HEK293 (cell line): ENCODE results near the gene REG3G.
"Not testable (repeated sequence)": the region's sequence is repeated elsewhere in the genome, so short reads cannot be mapped to it uniquely, and the experiment has no call there.

Experiments
- CTCF ChIA-PET: fragments of 350-600 bp; formaldehyde crosslinking; extraction: SDS; loops from one replicate; lab custom pipeline; 2021; ENCODE audit warnings: antibody characterized with exemption; lab: Yijun Ruan, JAX
- POLR2A ChIA-PET: fragments of 300-600 bp; formaldehyde crosslinking; extraction: SDS; loops from one replicate; lab custom pipeline; 2020; ENCODE audit warnings: antibody characterized with exemption, inconsistent platforms; lab: Yijun Ruan, JAX
- H3K27ac ChIP-seq: fragments of 200-500 bp; sonication (Bioruptor generic); 2 replicates; pipeline ENCODE4 v1.5.1; 2014; ENCODE audit warnings: low read depth, low read length, control low read depth, inconsistent platforms; ENCODE audit errors: extremely low read depth
- H3K36me3 ChIP-seq, 2 experiments: fragments of 200-500 bp in 1 of 2; sonication (Bioruptor generic) in 1 of 2; 1 replicate in 1 of 2; 2 replicates in 1 of 2; pipeline ENCODE4 v1.5.1; 2014 to 2017; ENCODE audit warnings: inconsistent platforms in 2 of 2, low read length in 2 of 2; ENCODE audit not compliant: control insufficient read depth in 2 of 2, insufficient read depth in 1 of 2
- H3K4me1 ChIP-seq: fragments of 200-500 bp; sonication (Bioruptor generic); 2 replicates; pipeline ENCODE4 v1.5.1; 2014; ENCODE audit warnings: mild to moderate bottlenecking, low read length, inconsistent platforms; ENCODE audit not compliant: control insufficient read depth, insufficient read depth
- H3K4me3 ChIP-seq: 2 replicates; pipeline ENCODE4 v1.5.1; 2011; ENCODE audit warnings: low read depth, mild to moderate bottlenecking, control low read depth, low read length, moderate library complexity
- H3K9me3 ChIP-seq: fragments of 200-500 bp; sonication (Bioruptor generic); 2 replicates; pipeline ENCODE4 v1.5.1; 2014; ENCODE audit warnings: low read depth, low read length, inconsistent platforms; ENCODE audit not compliant: control insufficient read depth, insufficient read depth
- OVOL3 ChIP-seq: fragments of 450-650 bp; formaldehyde crosslinking; IDR thresholded peaks from 2 replicates; pipeline ENCODE4 v1.5.1; 2016; ENCODE audit warnings: missing biosample characterization, missing genetic modification characterization
- SCRT1 ChIP-seq: fragments of 450-650 bp; formaldehyde crosslinking; IDR thresholded peaks from 2 replicates; pipeline ENCODE4 v1.5.1; 2016; ENCODE audit warnings: missing biosample characterization, missing genetic modification characterization, borderline replicate concordance
- SP7 ChIP-seq: fragments of 450-650 bp; formaldehyde crosslinking; IDR thresholded peaks from 2 replicates; pipeline ENCODE4 v1.5.1; 2016; ENCODE audit warnings: missing biosample characterization, missing genetic modification characterization
- TCF7L2 ChIP-seq: IDR thresholded peaks from 2 replicates; pipeline ENCODE4 v1.6.1; 2011; ENCODE audit warnings: low read depth, mild to moderate bottlenecking, inconsistent platforms, low read length, moderate library complexity, borderline replicate concordance
- ZBTB21 ChIP-seq: fragments of 450-650 bp; formaldehyde crosslinking; IDR thresholded peaks from 2 replicates; pipeline ENCODE4 v1.5.1; 2017; ENCODE audit warnings: missing biosample characterization, missing genetic modification characterization
- ZIC2 ChIP-seq: fragments of 450-650 bp; formaldehyde crosslinking; IDR thresholded peaks from 2 replicates; pipeline ENCODE4 v1.5.1; 2016; ENCODE audit warnings: missing biosample characterization, missing genetic modification characterization
- ZNF10 ChIP-seq: fragments of 450-650 bp; formaldehyde crosslinking; IDR thresholded peaks from 2 replicates; pipeline ENCODE4 v1.5.1; 2017; ENCODE audit warnings: missing biosample characterization, missing genetic modification characterization
- ZNF138 ChIP-seq: fragments of 450-650 bp; formaldehyde crosslinking; IDR thresholded peaks from 2 replicates; pipeline ENCODE4 v1.5.1; 2016; ENCODE audit warnings: missing biosample characterization, missing genetic modification characterization, borderline replicate concordance
- ZNF16 ChIP-seq: fragments of 450-650 bp; formaldehyde crosslinking; IDR thresholded peaks from 2 replicates; pipeline ENCODE4 v1.5.1; 2016; ENCODE audit warnings: low read depth, missing biosample characterization, missing genetic modification characterization
- ZNF169 ChIP-seq: fragments of 450-650 bp; formaldehyde crosslinking; IDR thresholded peaks from 2 replicates; pipeline ENCODE4 v1.5.1; 2016; ENCODE audit warnings: missing biosample characterization, missing genetic modification characterization
- ZNF175 ChIP-seq: fragments of 450-650 bp; formaldehyde crosslinking; IDR thresholded peaks from 2 replicates; pipeline ENCODE4 v1.5.1; 2016; ENCODE audit warnings: missing biosample characterization, missing genetic modification characterization
- ZNF266 ChIP-seq: fragments of 450-650 bp; formaldehyde crosslinking; IDR thresholded peaks from 2 replicates; pipeline ENCODE4 v1.5.1; 2016; ENCODE audit warnings: missing biosample characterization, missing genetic modification characterization, low read depth
- ZNF302 ChIP-seq: fragments of 450-650 bp; formaldehyde crosslinking; IDR thresholded peaks from 2 replicates; pipeline ENCODE4 v1.5.1; 2016; ENCODE audit warnings: missing biosample characterization, missing genetic modification characterization, low read depth
- ZNF449 ChIP-seq: fragments of 450-650 bp; formaldehyde crosslinking; IDR thresholded peaks from 2 replicates; pipeline ENCODE4 v1.5.1; 2017; ENCODE audit warnings: missing biosample characterization, mild to moderate bottlenecking, missing genetic modification characterization, moderate library complexity
- ZNF549 ChIP-seq: fragments of 450-650 bp; IDR thresholded peaks from 2 replicates; pipeline ENCODE4 v1.5.1; 2018; ENCODE audit warnings: missing biosample characterization, missing genetic modification characterization, mild to moderate bottlenecking, inconsistent platforms, moderate library complexity
- ZNF791 ChIP-seq: fragments of 450-650 bp; formaldehyde crosslinking; IDR thresholded peaks from 2 replicates; pipeline ENCODE4 v1.5.1; 2016; ENCODE audit warnings: missing biosample characterization, missing genetic modification characterization
- ZSCAN30 ChIP-seq: fragments of 450-650 bp; IDR thresholded peaks from 2 replicates; pipeline ENCODE4 v1.5.1; 2018; ENCODE audit warnings: missing biosample characterization, mild to moderate bottlenecking, missing genetic modification characterization, moderate library complexity
- TF ChIP-seq, protein P1 (sequence below): fragments of 450-650 bp; formaldehyde crosslinking; IDR thresholded peaks from 2 replicates; pipeline ENCODE4 v1.5.1; 2016; ENCODE audit warnings: missing biosample characterization, missing genetic modification characterization
- TF ChIP-seq, protein P2 (sequence below): fragments of 450-650 bp; formaldehyde crosslinking; IDR thresholded peaks from 2 replicates; pipeline ENCODE4 v1.5.1; 2016; ENCODE audit warnings: missing biosample characterization, missing genetic modification characterization, low read depth

Gene REG3G

DNA sequence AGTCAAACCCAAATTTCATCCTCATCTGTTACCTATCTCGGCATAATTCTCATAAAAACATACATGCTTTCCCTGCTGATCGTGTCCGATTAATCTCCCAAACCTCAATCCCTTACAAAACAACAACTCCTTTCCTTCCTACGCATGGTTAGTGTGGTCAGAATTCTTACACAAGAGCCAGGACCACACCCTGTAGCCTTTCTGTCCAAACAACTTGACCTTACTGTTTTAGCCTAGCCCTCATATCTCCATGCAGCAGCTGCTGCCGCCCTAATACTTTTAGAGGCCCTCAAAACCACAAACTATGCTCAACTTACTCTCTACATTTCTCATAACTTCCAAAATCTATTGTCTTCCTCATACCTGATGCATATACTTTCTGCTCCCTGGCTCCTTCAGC is 29.3 kb downstream of the REG3G start:
- H3K9me3 ChIP-seq, H3K4me3 ChIP-seq, H3K27ac ChIP-seq, CTCF ChIA-PET, H3K4me1 ChIP-seq, H3K36me3 ChIP-seq, POLR2A ChIA-PET: not testable (repeated sequence)

DNA sequence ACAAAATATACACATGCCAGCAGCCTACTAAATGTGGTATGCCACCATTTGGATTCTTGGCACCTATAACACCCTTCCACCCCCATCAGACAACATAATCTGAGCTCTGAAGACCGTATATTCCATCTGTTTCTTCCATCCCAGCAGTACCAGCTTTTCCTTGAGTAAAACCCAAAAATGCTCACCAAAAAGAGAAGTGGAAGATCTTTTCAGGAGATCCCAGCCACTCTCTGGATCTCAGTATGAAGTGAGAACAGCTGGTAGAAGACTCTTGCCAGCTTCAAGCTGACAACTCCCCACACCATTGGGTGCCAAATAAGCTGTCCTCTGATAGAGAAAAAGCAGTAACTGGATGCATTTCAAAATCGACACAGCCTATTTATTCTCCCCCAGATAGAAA is 39.7 kb downstream of the REG3G start:
- no peaks in the 10 kb centered on the region for H3K4me1 ChIP-seq
- no peak for TF ChIP-seq ZBTB21 (tag by site-specific recombination)
- no peak for TF ChIP-seq SP7 (tag by site-specific recombination)
- no peak for TF ChIP-seq ZNF16 (tag by site-specific recombination)
- TF ChIP-seq ZNF138 (tag by site-specific recombination): no peak
- TF ChIP-seq ZNF302 (tag by site-specific recombination): no peak
- TF ChIP-seq OVOL3 (tag by site-specific recombination): no peak
- TF ChIP-seq SCRT1 (tag by site-specific recombination): no peak
- TF ChIP-seq ZNF10 (tag by site-specific recombination): no peak
- TF ChIP-seq, protein P1, sequence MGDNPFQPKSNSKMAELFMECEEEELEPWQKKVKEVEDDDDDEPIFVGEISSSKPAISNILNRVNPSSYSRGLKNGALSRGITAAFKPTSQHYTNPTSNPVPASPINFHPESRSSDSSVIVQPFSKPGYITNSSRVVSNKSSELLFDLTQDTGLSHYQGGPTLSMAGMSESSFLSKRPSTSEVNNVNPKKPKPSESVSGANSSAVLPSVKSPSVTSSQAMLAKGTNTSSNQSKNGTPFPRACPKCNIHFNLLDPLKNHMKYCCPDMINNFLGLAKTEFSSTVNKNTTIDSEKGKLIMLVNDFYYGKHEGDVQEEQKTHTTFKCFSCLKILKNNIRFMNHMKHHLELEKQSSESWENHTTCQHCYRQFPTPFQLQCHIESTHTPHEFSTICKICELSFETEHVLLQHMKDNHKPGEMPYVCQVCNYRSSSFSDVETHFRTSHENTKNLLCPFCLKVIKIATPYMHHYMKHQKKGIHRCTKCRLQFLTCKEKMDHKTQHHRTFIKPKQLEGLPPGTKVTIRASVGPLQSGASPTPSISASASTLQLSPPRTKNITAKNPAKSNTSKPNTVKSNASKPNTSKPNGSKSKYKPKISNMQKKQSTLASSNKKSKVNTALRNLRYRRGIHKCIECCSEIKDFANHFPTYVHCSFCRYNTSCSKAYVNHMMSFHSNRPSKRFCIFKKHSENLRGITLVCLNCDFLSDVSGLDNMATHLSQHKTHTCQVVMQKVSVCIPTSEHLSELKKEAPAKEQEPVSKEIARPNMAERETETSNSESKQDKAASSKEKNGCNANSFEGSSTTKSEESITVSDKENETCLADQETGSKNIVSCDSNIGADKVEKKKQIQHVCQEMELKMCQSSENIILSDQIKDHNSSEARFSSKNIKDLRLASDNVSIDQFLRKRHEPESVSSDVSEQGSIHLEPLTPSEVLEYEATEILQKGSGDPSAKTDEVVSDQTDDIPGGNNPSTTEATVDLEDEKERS (tag by site-specific recombination): no peak
- no peak for TF ChIP-seq ZNF175 (tag by site-specific recombination)
- TF ChIP-seq ZNF549 (tag by site-specific recombination): no peak
- no peak for TF ChIP-seq ZNF266 (tag by site-specific recombination)
- no peak for TF ChIP-seq ZNF791 (tag by site-specific recombination)
- no peak for TF ChIP-seq TCF7L2
- TF ChIP-seq, protein P2, sequence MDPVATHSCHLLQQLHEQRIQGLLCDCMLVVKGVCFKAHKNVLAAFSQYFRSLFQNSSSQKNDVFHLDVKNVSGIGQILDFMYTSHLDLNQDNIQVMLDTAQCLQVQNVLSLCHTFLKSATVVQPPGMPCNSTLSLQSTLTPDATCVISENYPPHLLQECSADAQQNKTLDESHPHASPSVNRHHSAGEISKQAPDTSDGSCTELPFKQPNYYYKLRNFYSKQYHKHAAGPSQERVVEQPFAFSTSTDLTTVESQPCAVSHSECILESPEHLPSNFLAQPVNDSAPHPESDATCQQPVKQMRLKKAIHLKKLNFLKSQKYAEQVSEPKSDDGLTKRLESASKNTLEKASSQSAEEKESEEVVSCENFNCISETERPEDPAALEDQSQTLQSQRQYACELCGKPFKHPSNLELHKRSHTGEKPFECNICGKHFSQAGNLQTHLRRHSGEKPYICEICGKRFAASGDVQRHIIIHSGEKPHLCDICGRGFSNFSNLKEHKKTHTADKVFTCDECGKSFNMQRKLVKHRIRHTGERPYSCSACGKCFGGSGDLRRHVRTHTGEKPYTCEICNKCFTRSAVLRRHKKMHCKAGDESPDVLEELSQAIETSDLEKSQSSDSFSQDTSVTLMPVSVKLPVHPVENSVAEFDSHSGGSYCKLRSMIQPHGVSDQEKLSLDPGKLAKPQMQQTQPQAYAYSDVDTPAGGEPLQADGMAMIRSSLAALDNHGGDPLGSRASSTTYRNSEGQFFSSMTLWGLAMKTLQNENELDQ (tag by site-specific recombination): no peak
- TF ChIP-seq ZNF449 (tag by site-specific recombination): no peak
- no peak for TF ChIP-seq ZSCAN30
- TF ChIP-seq ZIC2 (tag by site-specific recombination): no peak
- no peak for TF ChIP-seq ZNF169
- TF ChIP-seq, all 188 proteins: peak for 0
- CTCF ChIA-PET: interaction anchor here (0.7 kb wide), 1 partner anchor 57 kb away, joined by 3 read pairs; no protein-coding TSS in a partner anchor

More for the DNA sequence above, 39.7 kb downstream of the REG3G start:
- Histone ChIP-seq H3K4me3 (no peak overlapping the region), H3K27ac (no peak overlapping the region), H3K36me3 (no peaks in the 10 kb centered on the region), H3K9me3 (no peaks in the 10 kb centered on the region)
- POLR2A ChIA-PET: no interaction called here
